WTC11 (cell line): Measurements from ENCODE around the gene TMEM158. TPM values are rescaled to one million over a fixed set of nuclear protein-coding genes. Genes with fewer than 3 reads are reported as not detected.

Experiments
- ATAC-seq: fragments of 200-7000 bp; cut with Tn5 transposase; 2 replicates; pipeline ENCODE4 v1.10.0; 2021; ENCODE audit warnings: mild to moderate bottlenecking, moderate library complexity
- CTCF ChIA-PET: fragments of 300-600 bp; sonication (Branson Sonifier 250); formaldehyde crosslinking; loops from one replicate; lab custom pipeline; 2021; ENCODE audit warnings: antibody characterized with exemption; lab: Charles Lee
- POLR2A ChIA-PET: fragments of 350-600 bp; sonication (Branson Sonifier 250); formaldehyde crosslinking; loops from one replicate; lab custom pipeline; 2021; ENCODE audit warnings: antibody characterized with exemption; lab: Charles Lee
- DNase-seq: peaks from one replicate; pipeline ENCODE4 v3.0.0; 2021; ENCODE audit warnings: low spot score
- H3K27ac Mint-ChIP-seq: 2 replicates; pipeline ENCODE4 v1.8.0; 2021; ENCODE audit warnings: mixed read lengths
- H3K27me3 Mint-ChIP-seq: 2 replicates; pipeline ENCODE4 v1.8.0; 2021; ENCODE audit warnings: low read depth, mild to moderate bottlenecking, moderate library complexity, mixed read lengths
- H3K36me3 Mint-ChIP-seq: 2 replicates; pipeline ENCODE4 v1.8.0; 2021; ENCODE audit warnings: mixed read lengths
- H3K4me1 Mint-ChIP-seq: 2 replicates; pipeline ENCODE4 v1.8.0; 2022; ENCODE audit warnings: mixed read lengths
- H3K4me3 Mint-ChIP-seq: 2 replicates; pipeline ENCODE4 v1.8.0; 2021; ENCODE audit warnings: mild to moderate bottlenecking, moderate library complexity, mixed read lengths
- H3K9me3 Mint-ChIP-seq: 2 replicates; pipeline ENCODE4 v1.8.0; 2021; ENCODE audit warnings: mixed read lengths
- AR ChIP-seq: fragments of 250-450 bp; sonication (Bioruptor Pico); IDR thresholded peaks from 2 replicates; pipeline ENCODE4 v1.9.0; 2021; ENCODE audit warnings: mild to moderate bottlenecking
- ATF1 ChIP-seq: sonication (generic); formaldehyde crosslinking; IDR thresholded peaks from 2 replicates; pipeline ENCODE4 v1.8.1; 2023; ENCODE audit warnings: mild to moderate bottlenecking, moderate library complexity, missing genetic modification reagents
- CBFB ChIP-seq: sonication (generic); formaldehyde crosslinking; IDR thresholded peaks from 2 replicates; pipeline ENCODE4 v1.8.1; 2022; ENCODE audit warnings: mild to moderate bottlenecking, low read depth, missing genetic modification reagents
- ERG ChIP-seq: fragments of 250-450 bp; sonication (Bioruptor Pico); IDR thresholded peaks from 2 replicates; pipeline ENCODE4 v1.8.0; 2021; ENCODE audit warnings: mild to moderate bottlenecking
- IRF1 ChIP-seq: sonication (generic); formaldehyde crosslinking; IDR thresholded peaks from 2 replicates; pipeline ENCODE4 v1.8.0; 2023; ENCODE audit warnings: missing genetic modification reagents
- MAX ChIP-seq: sonication (generic); formaldehyde crosslinking; IDR thresholded peaks from 2 replicates; pipeline ENCODE4 v1.8.0; 2022; ENCODE audit warnings: mild to moderate bottlenecking, missing genetic modification reagents
- NFYB ChIP-seq: sonication (generic); formaldehyde crosslinking; conservative IDR thresholded peaks from 2 replicates; pipeline ENCODE4 v1.8.0; 2022; ENCODE audit warnings: low read depth, missing genetic modification reagents
- NR1H2 ChIP-seq: sonication (generic); formaldehyde crosslinking; IDR thresholded peaks from 2 replicates; pipeline ENCODE4 v1.9.0; 2021; ENCODE audit warnings: mild to moderate bottlenecking, moderate library complexity, missing genetic modification reagents
- NR3C1 ChIP-seq: sonication (generic); formaldehyde crosslinking; conservative IDR thresholded peaks from 2 replicates; pipeline ENCODE4 v1.8.1; 2023; ENCODE audit warnings: low read depth, mild to moderate bottlenecking, missing genetic modification reagents
- OVOL2 ChIP-seq: fragments of 250-450 bp; sonication (Bioruptor Pico); IDR thresholded peaks from 2 replicates; pipeline ENCODE4 v1.9.0; 2021; ENCODE audit warnings: mild to moderate bottlenecking, borderline replicate concordance
- PRDM15 ChIP-seq: sonication (generic); formaldehyde crosslinking; IDR thresholded peaks from 2 replicates; pipeline ENCODE4 v1.8.0; 2022; ENCODE audit warnings: missing genetic modification reagents
- RORB ChIP-seq: fragments of 250-450 bp; sonication (Bioruptor Pico); IDR thresholded peaks from 2 replicates; pipeline ENCODE4 v1.9.0; 2021; ENCODE audit warnings: mild to moderate bottlenecking
- TCF7 ChIP-seq: sonication (generic); formaldehyde crosslinking; IDR thresholded peaks from 2 replicates; pipeline ENCODE4 v1.8.0; 2022; ENCODE audit warnings: mild to moderate bottlenecking, low read depth, missing genetic modification reagents, moderate library complexity
- ZNF121 ChIP-seq: sonication (generic); formaldehyde crosslinking; IDR thresholded peaks from 2 replicates; pipeline ENCODE4 v1.8.0; 2023; ENCODE audit warnings: missing genetic modification reagents
- ZNF138 ChIP-seq: sonication (generic); formaldehyde crosslinking; conservative IDR thresholded peaks from 2 replicates; pipeline ENCODE4 v1.8.1; 2022; ENCODE audit warnings: mild to moderate bottlenecking, moderate library complexity, missing genetic modification reagents
- ZNF281 ChIP-seq: sonication (generic); formaldehyde crosslinking; IDR thresholded peaks from 2 replicates; pipeline ENCODE4 v1.8.0; 2023; ENCODE audit warnings: mild to moderate bottlenecking, missing genetic modification reagents
- total RNA-seq: library from RNA; stranded (reverse); gene quantifications from 3 replicates; pipeline ENCODE4 v1.2.3, GENCODE V29; 2021
- TF ChIP-seq, protein P1 (sequence below): sonication (generic); formaldehyde crosslinking; IDR thresholded peaks from 2 replicates; pipeline ENCODE4 v1.8.1; 2022; ENCODE audit warnings: low read depth, mild to moderate bottlenecking, moderate library complexity, missing genetic modification reagents, borderline replicate concordance
- TF ChIP-seq, protein P2 (sequence below): fragments of 250-450 bp; sonication (Bioruptor Pico); conservative IDR thresholded peaks from 2 replicates; pipeline ENCODE4 v1.9.0; 2021; ENCODE audit warnings: mild to moderate bottlenecking

TMEM158 gene
- total RNA-seq, 1 experiment from 2014 or later, result 17.9 TPM

GRCh38 chr3:45246241-45246640, 20.2 kb upstream of the TMEM158 start (continued):
- TF ChIP-seq, protein P1, sequence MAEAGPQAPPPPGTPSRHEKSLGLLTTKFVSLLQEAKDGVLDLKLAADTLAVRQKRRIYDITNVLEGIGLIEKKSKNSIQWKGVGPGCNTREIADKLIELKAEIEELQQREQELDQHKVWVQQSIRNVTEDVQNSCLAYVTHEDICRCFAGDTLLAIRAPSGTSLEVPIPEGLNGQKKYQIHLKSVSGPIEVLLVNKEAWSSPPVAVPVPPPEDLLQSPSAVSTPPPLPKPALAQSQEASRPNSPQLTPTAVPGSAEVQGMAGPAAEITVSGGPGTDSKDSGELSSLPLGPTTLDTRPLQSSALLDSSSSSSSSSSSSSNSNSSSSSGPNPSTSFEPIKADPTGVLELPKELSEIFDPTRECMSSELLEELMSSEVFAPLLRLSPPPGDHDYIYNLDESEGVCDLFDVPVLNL, result no peak
- TF ChIP-seq ZNF121 (CRISPR knock-in tag), result no peak
- TF ChIP-seq CBFB (CRISPR knock-in tag), result no peak
- no peak for TF ChIP-seq OVOL2 (CRISPR knock-in tag)
- TF ChIP-seq NR1H2 (CRISPR knock-in tag), result no peak
- TF ChIP-seq ZNF138, result no peak
- TF ChIP-seq RORB (CRISPR knock-in tag), result no peak
- no peak for TF ChIP-seq ZNF281 (CRISPR knock-in tag)

- ChIA-PET POLR2A (no interaction called here), CTCF (no interaction called here)
- Mint-ChIP-seq H3K4me3 (no peak overlapping the region), H3K27me3 (no peaks in the 10 kb centered on the region), H3K27ac (no peak overlapping the region), H3K4me1 (peaks cover 17% of the 10 kb centered on the region), H3K36me3 (no peaks in the 10 kb centered on the region), H3K9me3 (no peaks in the 10 kb centered on the region)
- ATAC-seq, result no peak
- DNase-seq, result no peak
- TF ChIP-seq AR, result no peak
- TF ChIP-seq IRF1 (CRISPR knock-in tag), result no peak
- TF ChIP-seq TCF7 (CRISPR knock-in tag), result no peak
- no peak for TF ChIP-seq ZNF281 (CRISPR knock-in tag)
- TF ChIP-seq ERG (CRISPR knock-in tag), result no peak
- no peak for TF ChIP-seq ATF1
- no peak for TF ChIP-seq PRDM15 (CRISPR knock-in tag)
- no peak for TF ChIP-seq MAX
- TF ChIP-seq, protein P2, sequence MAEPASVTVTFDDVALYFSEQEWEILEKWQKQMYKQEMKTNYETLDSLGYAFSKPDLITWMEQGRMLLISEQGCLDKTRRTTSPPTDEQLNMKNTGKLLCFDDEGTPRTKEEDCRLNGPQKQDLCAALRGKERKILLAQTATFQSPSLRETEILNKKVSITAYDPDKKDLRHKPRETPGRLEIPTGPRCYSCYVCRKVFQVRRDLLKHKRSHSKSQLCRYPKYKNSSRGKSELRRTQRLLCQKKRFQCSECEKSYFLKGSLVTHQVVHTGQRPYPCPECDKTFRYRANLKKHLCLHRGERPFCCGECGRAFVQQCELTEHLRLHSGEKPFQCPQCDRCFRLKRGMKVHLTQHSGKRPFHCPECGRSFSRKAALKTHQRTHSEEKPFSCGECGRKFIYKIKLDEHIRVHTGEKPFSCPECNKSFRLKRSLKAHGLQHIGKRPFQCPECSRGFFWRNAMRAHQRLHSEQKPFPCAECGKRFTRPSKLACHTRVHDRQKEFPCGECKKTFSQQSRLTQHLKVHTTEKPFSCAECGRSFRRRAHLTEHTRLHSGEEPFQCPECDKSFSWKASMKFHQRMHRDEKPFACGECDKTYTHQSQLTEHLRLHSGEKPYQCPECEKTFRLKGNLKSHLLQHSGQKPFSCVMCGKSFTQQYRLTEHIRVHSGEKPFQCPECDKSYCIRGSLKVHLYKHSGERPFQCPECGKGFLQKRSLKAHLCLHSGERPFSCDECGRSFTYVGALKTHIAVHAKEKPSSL (CRISPR knock-in tag), result no peak
- no peak for TF ChIP-seq NFYB (CRISPR knock-in tag)
- no peak for TF ChIP-seq NR3C1 (CRISPR knock-in tag)
These were observed 18.3 kb upstream of the TMEM158 start for GRCh38 chr3:45244356-45244755.
